Colonic mucosa (tissue), 4 donors: ENCODE data around the gene DCAF5. TPM values are rescaled to one million over a fixed set of nuclear protein-coding genes. Genes with fewer than 3 reads are reported as not detected.

ENCODE experiments used
- DNase-seq: peaks from one replicate; pipeline ENCODE4 v3.0.0-alpha.2; 2020
- H3K27ac ChIP-seq: fragments of 200-600 bp; one replicate; pipeline ENCODE4 v1.8.0; 2021
- H3K27me3 ChIP-seq: fragments of 200-600 bp; one replicate; pipeline ENCODE4 v1.8.0; 2021
- H3K36me3 ChIP-seq: fragments of 200-600 bp; one replicate; pipeline ENCODE4 v1.8.0; 2021
- H3K4me1 ChIP-seq: fragments of 200-600 bp; one replicate; pipeline ENCODE4 v1.8.0; 2021; ENCODE audit warnings: mild to moderate bottlenecking
- H3K4me3 ChIP-seq: fragments of 200-600 bp; one replicate; pipeline ENCODE4 v1.8.0; 2021
- H3K9ac ChIP-seq, 2 donors: one replicate each; pipeline ENCODE4 v1.7.0; 2013; ENCODE audit warnings: control low read depth in 2 of 2, low read depth in 2 of 2, low read length in 2 of 2
- H3K9me3 ChIP-seq: fragments of 200-600 bp; one replicate; pipeline ENCODE4 v1.8.0; 2021
- CTCF ChIP-seq: fragments of 200-600 bp; IDR thresholded peaks from one replicate; pipeline ENCODE4 v1.8.0; 2022; ENCODE audit warnings: antibody characterized with exemption, mild to moderate bottlenecking
- intact Hi-C: fragments of 100-400 bp; cut with DNase I; formaldehyde crosslinking; loops from one replicate; pipeline ENCODE4 v1.14.1; 2022
- total RNA-seq, 2 donors: library from RNA; stranded (reverse); fragmentation: NEBNext Ultra II Directional in 1 of 2; extraction: Animal tissue kit (Norgen Biotek cat#: 25700) in 1 of 2; gene quantifications; one replicate each; pipeline ENCODE4 v1.2.1, GENCODE V29; 2021
- donor health status: healthy.
- donor health status: DM: no; HTN: no; CAD: no.
- donor health status: DM: no; HTN: no; CAD: no.

Gene DCAF5
- total RNA-seq, 2 donors from 2014 or later: 29.9 to 41.6 TPM

- TF ChIP-seq CTCF: no peak
- no peaks in the 10 kb centered on the region for H3K9me3 ChIP-seq
- no peak for DNase-seq
Observed at GRCh38 chr14:69139743-69140142, 13.2 kb downstream of the DCAF5 start.

GRCh38 chr14:69137843-69138535, 14.9 kb downstream of the DCAF5 start:
- DNase-seq: no peak
- no peak overlapping the region for H3K27ac ChIP-seq
- no peak for TF ChIP-seq CTCF
- no peaks in the 10 kb centered on the region for H3K36me3 ChIP-seq
- intact Hi-C loops: no loop called here
- no peak overlapping the region for H3K4me3 ChIP-seq
- peaks cover 4% of the 10 kb centered on the region for H3K4me1 ChIP-seq
- H3K9ac ChIP-seq: no peak overlapping the region
- no peaks in the 10 kb centered on the region for H3K9me3 ChIP-seq
- H3K27me3 ChIP-seq: no peaks in the 10 kb centered on the region

More at GRCh38 chr14:69139743-69140142, 13.2 kb downstream of the DCAF5 start:
- Histone ChIP-seq H3K27ac (no peak overlapping the region), H3K9ac (no peak overlapping the region), H3K4me3 (no peak overlapping the region), H3K4me1 (peaks cover 4% of the 10 kb centered on the region), H3K36me3 (no peaks in the 10 kb centered on the region), H3K27me3 (no peaks in the 10 kb centered on the region)
- intact Hi-C loops: loop anchor here (10.0 kb wide), 1 partner anchor 95 kb away; no protein-coding TSS in a partner anchor

- intact Hi-C loops: no loop called here
- Histone ChIP-seq H3K27ac (no peak overlapping the region), H3K36me3 (no peaks in the 10 kb centered on the region), H3K9me3 (no peaks in the 10 kb centered on the region), H3K27me3 (no peaks in the 10 kb centered on the region), H3K4me3 (no peak overlapping the region), H3K4me1 (peaks cover 4% of the 10 kb centered on the region), H3K9ac (no peak overlapping the region)
- DNase-seq: no peak
- TF ChIP-seq CTCF: no peak
Observed at GRCh38 chr14:69137416-69137815, 15.5 kb downstream of the DCAF5 start.

- intact Hi-C loops: no loop called here
- H3K36me3 ChIP-seq: no peaks in the 10 kb centered on the region
- H3K4me1 ChIP-seq: peaks cover 4% of the 10 kb centered on the region
- no peaks in the 10 kb centered on the region for H3K27me3 ChIP-seq
- TF ChIP-seq CTCF: no peak
- H3K4me3 ChIP-seq: no peak overlapping the region
- H3K9me3 ChIP-seq: no peaks in the 10 kb centered on the region
- H3K27ac ChIP-seq: no peak overlapping the region
- no peak for DNase-seq
- H3K9ac ChIP-seq: no peak overlapping the region
Observed at GRCh38 chr14:69135133-69135532, 17.8 kb downstream of the DCAF5 start.

- Histone ChIP-seq H3K27me3 (no peaks in the 10 kb centered on the region), H3K4me1 (peaks cover 4% of the 10 kb centered on the region), H3K4me3 (no peak overlapping the region), H3K27ac (no peak overlapping the region), H3K9ac (no peak overlapping the region), H3K36me3 (no peaks in the 10 kb centered on the region), H3K9me3 (no peaks in the 10 kb centered on the region)
- intact Hi-C loops: no loop called here
- no peak for DNase-seq
- no peak for TF ChIP-seq CTCF
Observed at GRCh38 chr14:69133206-69134125, 19.5 kb downstream of the DCAF5 start.
